Hepatocyte (in vitro differentiated cells): ENCODE data around the gene ATP5F1D.

Source experiments
- CTCF ChIP-seq: fragments of 200-600 bp; sonication (generic); IDR thresholded peaks from 2 replicates; pipeline ENCODE4 v1.5.1; 2016; ENCODE audit warnings: antibody characterized with exemption, mild to moderate bottlenecking; ENCODE audit not compliant: poor library complexity
- EZH2 ChIP-seq: fragments of 200-600 bp; sonication (generic); IDR thresholded peaks from 2 replicates; pipeline ENCODE4 v1.6.1; 2016; ENCODE audit warnings: antibody characterized with exemption, mild to moderate bottlenecking, borderline replicate concordance

- TF ChIP-seq CTCF (no peak), EZH2 (no peak)
Observed at GRCh38 chr19:1269065-1269477, 27.5 kb downstream of the ATP5F1D start, which contains the start of gene CIRBP.
